ENCODE results near the gene MORN1. TPM values are rescaled to one million over a fixed set of nuclear protein-coding genes. Genes with fewer than 3 reads are reported as not detected.

Gene MORN1
- total and polyA plus RNA-seq, 2 of the 8 experiments (the other 6 are each of a cell fraction or from before 2014, with no cell fraction given): 5.0 to 9.1 TPM

DNA sequence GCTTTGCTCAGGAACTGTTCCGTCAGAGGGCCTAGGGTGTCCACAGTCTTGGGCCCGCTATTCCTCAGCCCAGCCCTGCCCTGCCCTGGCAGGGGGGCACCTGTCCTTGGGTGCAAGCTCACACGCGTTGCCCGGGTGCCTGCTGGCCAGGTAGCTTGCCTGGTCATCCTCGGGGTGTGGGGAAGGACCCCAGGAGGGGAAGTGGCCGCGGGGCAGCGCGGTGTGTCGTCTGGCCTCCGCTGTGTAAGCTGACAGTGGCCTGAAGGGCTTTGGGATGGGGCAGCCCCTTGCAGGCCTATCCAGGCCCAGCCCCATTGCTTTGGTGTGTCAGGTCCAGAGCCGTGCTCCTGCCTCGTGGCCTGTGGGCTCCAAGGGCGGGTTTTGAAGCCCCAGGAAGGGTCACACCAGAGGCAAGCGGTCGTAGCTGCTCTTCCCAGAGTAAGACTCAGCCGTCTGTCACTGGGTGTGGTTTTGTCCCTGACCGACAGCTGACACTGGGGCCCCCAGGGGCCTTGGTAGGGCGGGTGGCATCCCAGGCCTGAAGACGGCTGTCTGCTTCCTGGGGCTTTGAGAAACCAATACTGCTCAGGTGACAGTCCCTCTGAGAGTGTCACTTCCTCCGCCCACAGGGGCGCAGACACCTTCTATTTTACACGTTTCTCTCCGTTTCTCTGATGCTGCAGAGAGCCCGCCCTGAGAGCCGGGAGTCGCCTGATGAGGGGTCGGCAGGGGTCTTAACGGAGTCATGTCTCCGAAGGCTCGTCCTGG is 91.2 kb downstream of the MORN1 start:
- Histone ChIP-seq H2AK5ac (ENCODE audit: low read depth, low read length) (no peak overlapping the region), H4K5ac (ENCODE audit: insufficient read length, low read depth, low read length) (no peak overlapping the region), H2BK15ac (ENCODE audit: low read length) (no peak overlapping the region), H3K23ac (ENCODE audit: insufficient read length) (no peak overlapping the region), H3K9ac (replicated peaks in 1 of 4; ENCODE audit: extremely low read depth in 1 of 4, low read depth in 3 of 4, low read length in 3 of 4) (no peak overlapping the region), H3K79me1 (ENCODE audit: low read depth, low read length) (peaks cover 44% of the 10 kb centered on the region), H2BK12ac (ENCODE audit: low read depth, low read length) (no peak overlapping the region), H3K36me3 (ENCODE audit: control insufficient read depth in 2 of 4, insufficient read depth in 4 of 4, low read length in 3 of 4) (peaks cover 0 to 16% (median 11%) of the 10 kb centered on the region in 4 experiments; a peak in 6 of 8 replicates), H4K8ac (ENCODE audit: extremely low read depth, insufficient read depth, low read length) (no peak overlapping the region), H3K4me1 (replicated peaks in 1 of 4; ENCODE audit: control insufficient read depth in 3 of 4, insufficient read depth in 4 of 4, low read length in 3 of 4) (peaks cover 0 to 3% (median 0%) of the 10 kb centered on the region in 4 experiments; a peak in 2 of 7 replicates), H3K27ac (ENCODE audit: low read depth, low read length) (no peak overlapping the region), H3K4me3 (ENCODE audit: extremely low read depth in 1 of 4, insufficient read depth in 2 of 4, low read depth in 3 of 4, low read length in 4 of 4) (no peak overlapping the region), H2BK120ac (replicated peaks; ENCODE audit: low read depth, low read length) (no peak overlapping the region), H2AFZ (ENCODE audit: low read length) (no peak overlapping the region), H3K4ac (replicated peaks; ENCODE audit: insufficient read length, low read depth, low read length) (no peak overlapping the region), H3K4me2 (ENCODE audit: insufficient read depth in 1 of 2, low read depth in 2 of 2, low read length in 2 of 2) (no peak overlapping the region), H3K23me2 (ENCODE audit: low read depth, low read length) (no peaks in the 10 kb centered on the region), H4K91ac (replicated peaks; ENCODE audit: insufficient read length, low read length) (no peak overlapping the region), H3K18ac (ENCODE audit: extremely low read depth, low read length) (no peak overlapping the region; the same call in 1 of the 2 replicates), H2BK5ac (ENCODE audit: low read depth, low read length) (no peak overlapping the region), H2BK20ac (ENCODE audit: low read length) (no peak overlapping the region), H3K9me3 (ENCODE audit: insufficient read depth in 2 of 2, low read depth in 1 of 2, low read length in 1 of 2) (no peaks in the 10 kb centered on the region), H3K56ac (replicated peaks; ENCODE audit: insufficient read length, low read depth, low read length) (no peak overlapping the region), H3K79me2 (ENCODE audit: control insufficient read depth in 1 of 2, insufficient read depth in 2 of 2, low read length in 2 of 2) (peaks cover 3 to 75% of the 10 kb centered on the region in 2 experiments; a peak in 3 of 4 replicates), H4K20me1 (replicated peaks in 1 of 2; ENCODE audit: control insufficient read depth in 1 of 2, insufficient read depth in 2 of 2, low read length in 2 of 2) (peaks cover 21 to 59% of the 10 kb centered on the region in 2 experiments), H3K27me3 (replicated peaks in 1 of 4; ENCODE audit: control insufficient read depth in 3 of 4, extremely low read depth in 1 of 4, insufficient read depth in 3 of 4, low read length in 3 of 4) (no peaks in the 10 kb centered on the region), H3K14ac (ENCODE audit: insufficient read length) (no peak overlapping the region)
- TF ChIP-seq CHD1 (IDR thresholded peaks at IDR 0.05; ENCODE audit: low read depth, low read length) (no peak), GABPA (IDR thresholded peaks at IDR 0.05; ENCODE audit: borderline replicate concordance, insufficient read depth, low read length) (peak; percentile 43; the same call in 1 of the 2 replicates)
- WGBS, 2 experiments (ENCODE audit: extremely low coverage in 1 of 2, insufficient coverage in 1 of 2, insufficient read length in 1 of 2, insufficient replicate concordance in 2 of 2, low coverage in 1 of 2, low lambda C conversion rate in 2 of 2, missing lambda C conversion rate in 1 of 2): 90% methylated on average over 32 of the region's 32 CpGs; no CpG with 5 or more reads in 1 of the 2 experiments
- DNase-seq (ENCODE audit: low read depth in 1 of 2, low spot score in 2 of 2) (no peak), FAIRE-seq (no peak)
- ChIA-PET CTCF (ENCODE audit: partially characterized antibody) (interaction anchor here (1.3 to 2.9 kb wide), 4 partner anchors 16 to 105 kb away, joined by 3 to 11 read pairs (median 5); no protein-coding TSS in a partner anchor), POLR2A (ENCODE audit: partially characterized antibody) (interaction anchor here (0.7 to 1.7 kb wide), 3 partner anchors 8 to 46 kb away, joined by 3 read pairs; no protein-coding TSS in a partner anchor)

Measured in H1 (cell line).